GM21737 (cell line): ENCODE results near the gene COX8C.

ENCODE experiments used
- ATAC-seq: cut with Tn5 transposase; IDR thresholded peaks from one replicate; pipeline ENCODE4 v1.9.1; 2021; ENCODE audit warnings: mild to moderate bottlenecking, moderate library complexity; ENCODE audit not compliant: unreplicated experiment

The COX8C gene

DNA sequence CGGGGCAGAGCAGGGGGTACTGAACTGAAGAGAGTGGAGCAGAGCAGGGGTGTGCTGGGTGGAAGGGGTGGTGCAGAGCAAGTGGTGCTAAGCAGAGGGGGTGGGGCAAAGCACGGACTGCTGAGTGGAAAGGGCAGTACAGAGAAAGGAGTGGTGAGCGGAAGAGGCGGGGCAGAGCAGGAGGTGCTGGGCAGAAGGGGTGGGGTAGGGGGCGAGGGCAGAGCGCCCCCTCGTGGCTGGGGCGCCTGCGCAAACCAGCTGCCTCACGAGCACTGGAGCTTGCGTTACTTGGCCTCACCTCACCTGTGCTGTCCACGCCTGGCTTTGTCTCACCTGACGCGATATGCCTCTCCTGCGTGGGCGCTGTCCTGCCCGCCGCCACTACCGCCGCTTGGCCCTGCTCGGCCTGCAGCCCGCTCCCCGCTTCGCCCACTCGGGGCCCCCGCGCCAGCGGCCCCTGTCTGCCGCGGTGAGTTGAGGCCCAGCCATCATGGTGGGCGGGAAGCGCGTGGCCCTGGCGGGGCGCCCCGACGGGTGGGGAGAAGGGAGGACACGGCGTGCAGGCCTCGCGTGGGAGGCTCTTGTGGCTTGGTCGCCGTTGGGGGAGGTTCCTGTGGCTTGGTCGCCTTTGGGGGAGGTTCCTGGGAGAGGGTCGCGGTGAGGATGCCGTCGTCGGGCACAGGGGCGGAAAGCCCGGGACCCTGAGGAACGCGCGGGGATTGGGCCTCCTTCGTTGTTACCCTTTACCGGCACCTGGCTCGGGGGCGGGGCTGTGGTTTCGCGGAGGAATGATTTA is at the start of gene COX8C:
COX8C (plus strand) TSS at position 257 of the 796 bp plus-strand sequence; CDS start at position 344, 87 bp downstream.
- ATAC-seq, result no peak

DNA sequence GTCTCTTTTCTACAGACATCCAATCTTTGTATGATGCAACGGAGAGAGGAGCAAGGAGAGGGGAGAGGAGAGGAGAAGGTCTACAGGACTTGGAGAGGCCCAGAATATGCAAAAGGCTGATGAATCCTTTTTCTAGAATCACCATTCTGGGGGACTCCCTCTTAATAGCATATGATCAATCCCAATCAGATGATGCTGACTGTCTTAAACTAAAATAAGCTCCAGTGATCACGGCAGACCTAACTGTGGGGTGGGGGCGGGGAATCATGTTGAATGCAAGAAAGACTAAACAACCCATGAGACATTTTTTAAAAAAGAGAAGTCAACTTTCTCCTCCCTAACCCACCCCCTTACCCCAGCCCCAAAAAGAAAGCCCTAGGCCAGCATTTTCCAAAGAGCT is 47.6 kb upstream of the COX8C start:
- ATAC-seq, result no peak

- ATAC-seq, result no peak
Measured at GRCh38 chr14:93299866-93300265, 47.1 kb upstream of the COX8C start.

- ATAC-seq, result no peak
Measured at GRCh38 chr14:93301821-93302447, 45.0 kb upstream of the COX8C start.

- no peak for ATAC-seq
Measured at GRCh38 chr14:93302688-93303581, 44.0 kb upstream of the COX8C start.

DNA sequence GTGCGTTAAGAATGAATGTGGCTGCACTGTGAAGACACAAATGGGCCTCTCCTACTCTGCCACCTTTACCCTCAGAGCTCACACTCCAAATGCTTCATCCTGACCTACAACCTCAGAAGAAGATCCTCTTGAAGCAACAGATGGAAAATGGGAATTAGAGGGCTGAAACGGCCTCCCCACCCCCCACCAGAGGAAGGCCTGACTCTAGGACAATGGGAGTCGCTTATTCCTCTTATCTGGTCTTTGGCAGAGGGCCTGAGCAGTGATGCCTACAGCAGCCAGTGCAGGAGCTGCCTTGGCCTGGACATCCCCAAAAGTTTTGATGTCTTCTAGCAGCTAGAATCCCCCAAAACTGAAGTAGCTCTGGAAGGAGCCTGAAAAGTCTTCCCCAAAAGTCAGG is 43.3 kb upstream of the COX8C start:
- ATAC-seq, result no peak

DNA sequence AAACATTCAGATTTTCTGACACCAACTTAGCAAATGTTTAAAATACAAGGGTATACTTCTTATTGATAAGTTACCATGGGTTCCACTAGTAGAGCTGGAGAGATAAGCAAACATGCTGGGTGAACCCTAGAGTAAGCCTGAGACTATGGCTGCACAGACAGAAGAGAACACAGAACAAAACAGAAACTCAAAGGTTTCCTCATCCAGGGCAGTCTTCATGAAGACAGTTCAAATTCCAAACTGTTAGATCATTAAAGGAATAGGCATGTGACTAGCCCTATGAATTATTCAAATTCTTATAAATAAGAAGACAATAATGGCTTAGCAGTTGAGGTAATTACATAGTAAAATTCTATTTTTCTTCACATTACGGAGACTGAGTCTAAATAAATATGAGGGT is 42.2 kb upstream of the COX8C start:
- ATAC-seq, result no peak

DNA sequence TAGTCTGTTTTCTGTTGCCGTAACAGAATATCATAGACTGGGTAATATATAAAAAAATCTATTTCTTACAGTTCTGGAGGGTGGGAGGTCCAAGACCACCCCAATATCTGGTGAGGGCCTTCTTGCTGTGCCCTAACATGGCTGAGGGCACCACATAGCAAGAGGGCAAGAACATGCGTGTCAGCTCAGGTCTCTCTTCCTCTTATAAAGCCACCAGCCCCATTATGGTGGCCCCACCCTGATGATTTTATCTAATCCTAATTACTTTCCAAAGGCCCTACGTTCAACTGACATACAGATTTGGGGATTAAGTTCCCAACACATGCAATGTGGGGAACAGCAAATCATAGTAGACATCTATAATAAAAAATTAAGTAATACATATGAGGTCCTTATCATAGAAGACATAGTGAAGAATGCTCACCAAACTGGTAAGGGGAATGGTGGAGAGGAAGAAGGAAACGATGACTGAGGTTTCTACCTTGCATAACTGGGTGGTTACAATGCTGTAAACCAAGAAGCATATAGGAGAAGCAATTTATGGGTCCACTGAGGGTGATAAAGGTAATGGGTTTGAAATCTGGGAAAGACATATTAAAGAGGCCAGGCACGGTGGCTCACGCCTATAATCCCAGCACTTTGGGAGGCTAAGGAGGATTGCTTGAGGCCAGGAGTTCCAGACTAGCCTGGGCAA is 41.1 kb upstream of the COX8C start:
- no peak for ATAC-seq

- no peak for ATAC-seq
Measured at GRCh38 chr14:93306812-93307211, 40.2 kb upstream of the COX8C start.

- ATAC-seq, result no peak
Measured at GRCh38 chr14:93308686-93309345, 38.2 kb upstream of the COX8C start.

GRCh38 chr14:93309427-93309966 is 37.5 kb upstream of the COX8C start:
- ATAC-seq, result no peak

GRCh38 chr14:93311082-93311481 is 35.9 kb upstream of the COX8C start:
- no peak for ATAC-seq

DNA sequence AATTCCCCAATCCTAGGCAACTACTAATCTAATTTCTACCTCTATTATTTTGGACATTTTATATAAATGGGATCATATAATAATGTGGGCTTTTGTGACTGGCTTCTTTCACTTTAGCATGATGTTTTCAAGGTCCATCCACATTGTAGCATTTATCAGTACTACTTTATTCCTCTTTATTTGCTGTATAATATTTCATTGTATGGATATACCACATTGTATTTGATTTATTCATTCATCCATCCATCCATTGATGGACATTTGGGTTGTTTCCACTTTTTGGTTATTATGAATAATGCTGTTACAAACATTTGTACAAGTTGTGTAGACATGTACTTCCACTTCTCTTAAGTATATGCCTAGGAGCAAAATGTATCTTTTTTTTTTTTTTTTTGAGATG is 31.4 kb upstream of the COX8C start:
- no peak for ATAC-seq

- no peak for ATAC-seq
Measured at GRCh38 chr14:93316716-93317115, 30.3 kb upstream of the COX8C start.

GRCh38 chr14:93317210-93317874 is 29.6 kb upstream of the COX8C start:
- no peak for ATAC-seq

- ATAC-seq, result no peak
Measured at GRCh38 chr14:93317875-93318807, 28.8 kb upstream of the COX8C start.

GRCh38 chr14:93318927-93319326 is 28.1 kb upstream of the COX8C start:
- no peak for ATAC-seq

- no peak for ATAC-seq
Measured at GRCh38 chr14:93319494-93319893, 27.5 kb upstream of the COX8C start.
